Measurements from ENCODE around the gene RARG.

GRCh38 chr12:53258541-53259539 lies 26.8 kb upstream of the RARG start:
- TF ChIP-seq CTCF (IDR thresholded peaks at IDR 0.05) (no peak), POLR2A (IDR thresholded peaks at IDR 0.05) (no peak)
